Mucosa of descending colon (tissue), 3 donors: Measurements from ENCODE around the gene ANAPC2. TPM values are rescaled to one million over a fixed set of nuclear protein-coding genes. Genes with fewer than 3 reads are reported as not detected.

Experiments used
- ATAC-seq: fragments of 200-7000 bp; cut with Tn5 transposase; one replicate; pipeline ENCODE4 v1.9.1; 2020; ENCODE audit warnings: mild to moderate bottlenecking, moderate library complexity
- DNase-seq, 3 donors: peaks; one replicate each; pipeline ENCODE4 v3.0.0-alpha.2; 2020
- H3K36me3 ChIP-seq: fragments of 200-600 bp; one replicate; pipeline ENCODE4 v1.8.0; 2021; ENCODE audit warnings: low read depth, mild to moderate bottlenecking
- H3K4me1 ChIP-seq: fragments of 200-600 bp; one replicate; pipeline ENCODE4 v1.8.0; 2021; ENCODE audit warnings: low read depth, mild to moderate bottlenecking
- H3K4me3 ChIP-seq: fragments of 200-600 bp; one replicate; pipeline ENCODE4 v1.8.0; 2021; ENCODE audit warnings: mild to moderate bottlenecking
- H3K9me3 ChIP-seq: fragments of 200-600 bp; one replicate; pipeline ENCODE4 v1.8.0; 2021; ENCODE audit warnings: mild to moderate bottlenecking
- CTCF ChIP-seq: fragments of 200-600 bp; IDR thresholded peaks from one replicate; pipeline ENCODE4 v1.8.0; 2022; ENCODE audit warnings: antibody characterized with exemption, mild to moderate bottlenecking
- intact Hi-C, 2 donors: fragments of 100-400 bp; cut with DNase I in 1 of 2; cut with micrococcal nuclease in 1 of 2; formaldehyde crosslinking; loops; one replicate each; pipeline versions ENCODE4 v1.11.0 to v1.11.1; 2022; cut with DNase I, micrococcal nuclease
- total RNA-seq, 3 donors: library from RNA; stranded (reverse); fragmentation: NEBNext Ultra II Directional in 2 of 3; extraction: Animal tissue kit (Norgen Biotek cat#: 25700) in 2 of 3; gene quantifications; one replicate each; pipeline versions ENCODE4 v1.2.1 to v1.2.4, GENCODE V29; 2021 to 2023
- donor health status: DM: no; HTN: no; CAD: no; lungs with moderate emphysema.
- donor health status: DM: no; HTN: no; CAD: no.
- donor health status: DM: no; HTN: yes; CAD: no.

ANAPC2 gene
- total RNA-seq, 3 donors from 2014 or later: 60.8 to 65.9 (median 61.7) TPM

GRCh38 chr9:137190315-137190856 lies 2.0 kb upstream of the ANAPC2 start:
- DNase-seq (no peak), ATAC-seq (no peak)
- Histone ChIP-seq H3K4me1 (peaks cover 58% of the 10 kb centered on the region), H3K9me3 (no peaks in the 10 kb centered on the region), H3K4me3 (no peak overlapping the region), H3K36me3 (no peaks in the 10 kb centered on the region)
- no peak for TF ChIP-seq CTCF
- intact Hi-C loops: no loop called here

GRCh38 chr9:137189297-137190295 lies 1.2 kb upstream of the ANAPC2 start:
- H3K36me3 ChIP-seq: no peaks in the 10 kb centered on the region
- peak overlapping the region; percentile 85 for H3K4me3 ChIP-seq
- intact Hi-C loops: no loop called here
- DNase-seq (peak in 1 of 3 donors; percentile 43), ATAC-seq (peak; percentile 2)
- peaks cover 50% of the 10 kb centered on the region for H3K4me1 ChIP-seq
- no peaks in the 10 kb centered on the region for H3K9me3 ChIP-seq
- TF ChIP-seq CTCF: peak; percentile 16

GRCh38 chr9:137188086-137188489 lies 272 bp downstream of the ANAPC2 start:
- no peak for TF ChIP-seq CTCF
- intact Hi-C loops: no loop called here
- no peak for DNase-seq
- Histone ChIP-seq H3K4me3 (peak overlapping the region; percentile 85), H3K9me3 (no peaks in the 10 kb centered on the region), H3K36me3 (no peaks in the 10 kb centered on the region), H3K4me1 (peaks cover 43% of the 10 kb centered on the region)
- ATAC-seq: peak; percentile 1

DNA sequence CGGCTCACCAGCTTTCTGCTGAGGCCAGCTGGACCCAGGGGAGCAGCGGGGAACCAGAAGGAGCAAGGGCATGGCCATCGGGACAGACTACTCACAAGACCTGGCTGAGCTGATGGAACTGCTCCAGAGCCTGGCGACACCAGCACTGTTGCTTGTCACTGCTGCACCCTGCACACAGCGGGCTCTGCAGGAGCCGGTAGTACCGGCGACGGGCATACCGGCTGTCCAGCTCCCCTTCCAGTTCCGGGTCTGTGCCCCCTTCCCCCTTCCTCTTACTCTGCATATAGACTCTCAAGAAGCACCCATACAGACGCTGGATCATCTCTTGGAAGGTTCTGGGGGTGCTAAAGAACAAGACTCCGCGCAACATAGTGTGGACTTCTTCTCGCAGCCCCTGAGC lies 974 bp downstream of the ANAPC2 start:
- intact Hi-C loops: no loop called here
- no peak for TF ChIP-seq CTCF
- DNase-seq: no peak
- Histone ChIP-seq H3K4me1 (peaks cover 43% of the 10 kb centered on the region), H3K9me3 (no peaks in the 10 kb centered on the region), H3K4me3 (no peak overlapping the region), H3K36me3 (no peaks in the 10 kb centered on the region)
- no peak for ATAC-seq

- DNase-seq (peak in 2 of 3 donors; percentile 63 to 66), ATAC-seq (no peak)
- peaks cover 43% of the 10 kb centered on the region for H3K4me1 ChIP-seq
- TF ChIP-seq CTCF: no peak
- intact Hi-C loops: no loop called here
- H3K36me3 ChIP-seq: no peaks in the 10 kb centered on the region
- H3K4me3 ChIP-seq: no peak overlapping the region
- no peaks in the 10 kb centered on the region for H3K9me3 ChIP-seq
These were observed 2.0 kb downstream of the ANAPC2 start for GRCh38 chr9:137186385-137186784.
